ENCODE data around the gene PSMD1.

DNA sequence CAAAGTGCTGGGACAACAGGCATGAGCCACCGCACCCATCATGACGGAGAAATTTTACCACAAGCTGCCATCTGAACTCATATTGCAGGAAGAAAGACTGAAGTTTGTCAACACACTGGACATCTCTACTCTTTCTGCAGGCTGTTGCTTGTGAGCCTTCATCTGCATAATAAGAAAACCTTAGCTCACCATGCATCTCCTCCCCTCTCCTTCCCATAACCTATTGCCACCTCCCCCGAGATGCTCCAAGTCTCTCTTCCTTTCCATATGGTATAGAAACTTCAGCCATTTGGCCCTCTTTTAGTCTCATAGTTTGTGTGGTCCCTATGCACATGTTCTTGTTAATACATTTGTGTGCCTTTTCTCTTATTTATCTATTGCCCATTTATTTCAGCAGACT is 38.5 kb upstream of the PSMD1 start:
- TF ChIP-seq EZH2 (IDR thresholded peaks at IDR 0.05; ENCODE audit: insufficient read depth, poor library complexity, severe bottlenecking) (no peak), EZH2phosphoT487 (IDR thresholded peaks at IDR 0.05; ENCODE audit: insufficient read depth, low read depth) (no peak)

Data from GM23248 (cell line).